K562 (cell line): ENCODE measurements around the gene VARS1. TPM values are rescaled to one million over a fixed set of nuclear protein-coding genes. Genes with fewer than 3 reads are reported as not detected.
A peak's percentile ranks its signal among the peaks of the same experiment; 100 is the strongest.

Experiments used
- BDP1 ChIP-seq: IDR thresholded peaks from 3 replicates; pipeline ENCODE4 v1.6.1; 2011; ENCODE audit not compliant: insufficient read length, insufficient read depth
- MAFG ChIP-seq: fragments of 450-650 bp; conservative IDR thresholded peaks from 2 replicates; pipeline ENCODE4 v1.6.1; 2016; ENCODE audit warnings: missing genetic modification characterization, missing compliant biosample characterization
- MAZ ChIP-seq, 2 experiments: fragments of 450-650 bp in 1 of 2; sonication (generic) in 1 of 2; formaldehyde crosslinking; IDR thresholded peaks in 1 of 2; conservative IDR thresholded peaks in 1 of 2; 2 replicates each; pipeline versions ENCODE4 v1.4.0 to v1.5.0; 2020; ENCODE audit warnings: mild to moderate bottlenecking in 1 of 2, missing genetic modification reagents in 1 of 2
- MYBL2 ChIP-seq, 2 experiments: fragments of 450-650 bp in 1 of 2; sonication (generic) in 1 of 2; formaldehyde crosslinking in 1 of 2; IDR thresholded peaks; 2 replicates each; pipeline versions ENCODE4 v1.6.1 to v1.8.1; 2017 to 2022; ENCODE audit warnings: borderline replicate concordance in 1 of 2, inconsistent platforms in 1 of 2, low read depth in 1 of 2, mild to moderate bottlenecking in 1 of 2, missing genetic modification reagents in 1 of 2, moderate library complexity in 1 of 2
- NFIC ChIP-seq: fragments of 450-650 bp; IDR thresholded peaks from 2 replicates; pipeline ENCODE4 v1.6.1; 2017; ENCODE audit warnings: mild to moderate bottlenecking, inconsistent platforms
- NFXL1 ChIP-seq: fragments of 450-650 bp; formaldehyde crosslinking; IDR thresholded peaks from 2 replicates; pipeline ENCODE4 v1.4.0; 2021; ENCODE audit warnings: mild to moderate bottlenecking
- PURB ChIP-seq: sonication (generic); formaldehyde crosslinking; IDR thresholded peaks from 2 replicates; pipeline ENCODE4 v1.9.0; 2021; ENCODE audit warnings: low read depth, mild to moderate bottlenecking, missing genetic modification reagents
- RFX5 ChIP-seq: IDR thresholded peaks from 2 replicates; pipeline ENCODE4 v1.6.1; 2011; ENCODE audit warnings: low read depth, mild to moderate bottlenecking, improper control_type of control experiment, low read length
- RUNX1 ChIP-seq: sonication (generic); IDR thresholded peaks from 2 replicates; pipeline ENCODE4 v1.6.1; 2016; ENCODE audit warnings: antibody characterized with exemption, low read depth
- SAP30 ChIP-seq: fragments of 200-600 bp; sonication (generic); IDR thresholded peaks from 2 replicates; pipeline ENCODE4 v1.6.1; 2012; ENCODE audit warnings: borderline replicate concordance, low read depth, mild to moderate bottlenecking, moderate library complexity, low read length, control low read depth, inconsistent platforms; ENCODE audit not compliant: insufficient read depth, poor library complexity, severe bottlenecking
- SIN3A ChIP-seq, 2 experiments: fragments of 150-350 bp in 1 of 2; IDR thresholded peaks; 2 replicates each; pipeline ENCODE4 v1.6.1; 2011 to 2016; ENCODE audit warnings: borderline replicate concordance in 2 of 2, low read depth in 2 of 2, low read length in 2 of 2, mild to moderate bottlenecking in 2 of 2, moderate library complexity in 2 of 2; ENCODE audit not compliant: control insufficient read depth in 1 of 2
- SP2 ChIP-seq: IDR thresholded peaks from 2 replicates; pipeline ENCODE4 v1.6.1; 2011; ENCODE audit warnings: mild to moderate bottlenecking, low read depth, low read length, moderate library complexity; ENCODE audit not compliant: poor library complexity, severe bottlenecking; ENCODE audit errors: extremely low read depth
- STAT6 ChIP-seq: sonication (generic); formaldehyde crosslinking; IDR thresholded peaks from 2 replicates; pipeline ENCODE4 v1.8.1; 2023; ENCODE audit warnings: mild to moderate bottlenecking, missing genetic modification reagents
- TAF1 ChIP-seq: IDR thresholded peaks from 2 replicates; pipeline ENCODE4 v1.6.1; 2011; ENCODE audit warnings: mild to moderate bottlenecking, low read length, moderate library complexity; ENCODE audit not compliant: insufficient read depth, control insufficient read depth, severe bottlenecking; ENCODE audit errors: extremely low read depth
- TRIM24 ChIP-seq, 2 experiments: fragments of 450-650 bp; IDR thresholded peaks; 2 replicates each; pipeline ENCODE4 v1.6.1; 2016
- TRIM25 ChIP-seq: fragments of 450-650 bp; IDR thresholded peaks from 2 replicates; pipeline ENCODE4 v1.7.0; 2016; ENCODE audit warnings: borderline replicate concordance
- U2AF2 ChIP-seq: fragments of 200-400 bp; formaldehyde crosslinking; optimal IDR thresholded peaks from 2 replicates; pipeline ENCODE3; 2017; ENCODE audit warnings: low read depth, mild to moderate bottlenecking, low read length
- ZNF143 ChIP-seq: sonication (generic); formaldehyde crosslinking; IDR thresholded peaks from 2 replicates; pipeline ENCODE4 v1.9.0; 2022; ENCODE audit warnings: mild to moderate bottlenecking, missing genetic modification reagents
- ZNF23 ChIP-seq: fragments of 250-450 bp; sonication (Bioruptor Pico); IDR thresholded peaks from 2 replicates; pipeline ENCODE4 v1.4.0; 2020; ENCODE audit warnings: mild to moderate bottlenecking
- ZNF277 ChIP-seq: fragments of 250-450 bp; sonication (Bioruptor Pico); IDR thresholded peaks from 2 replicates; pipeline ENCODE4 v1.8.0; 2022; ENCODE audit warnings: inconsistent platforms, mild to moderate bottlenecking, moderate library complexity, borderline replicate concordance
- ZNF408 ChIP-seq: fragments of 250-450 bp; sonication (Bioruptor Pico); IDR thresholded peaks from 2 replicates; pipeline ENCODE4 v1.4.0; 2020; ENCODE audit warnings: low read depth, mild to moderate bottlenecking, moderate library complexity
- polyA plus RNA-seq, 8 experiments: library from polyadenylated mRNA; depleted of rRNA in 4 of 8; stranded (reverse) in 5 of 8; unstranded in 3 of 8; fragments of >200 nt; fragmentation: Nextera tagmentation in 2 of 8; fragmentation: Illumina TruSeq in 1 of 8; extraction: Ambion mirVana in 2 of 8; extraction: Trizol in 1 of 8; gene quantifications; 2 replicates each; pipeline versions ENCODE4 v1.2.1 to v1.2.3, GENCODE V29; 2011 to 2014; ENCODE audit warnings: inconsistent platforms in 1 of 8, missing spikeins in 1 of 8
- total RNA-seq, 7 experiments: library from RNA; depleted of rRNA in 6 of 7; stranded (reverse); fragments of >200 nt in 6 of 7; fragmentation: Illumina TruSeq in 2 of 7; extraction: Trizol in 2 of 7; gene quantifications; 2 replicates each; pipeline versions ENCODE4 v1.2.1 to v1.2.3, GENCODE V29; 2011 to 2021; ENCODE audit warnings: low replicate concordance in 1 of 7

VARS1 gene
- total and polyA plus RNA-seq, 9 of the 15 experiments (the other 6 are each of a cell fraction or from before 2014, with no cell fraction given) = 2.9 to 488 (median 130) TPM

DNA sequence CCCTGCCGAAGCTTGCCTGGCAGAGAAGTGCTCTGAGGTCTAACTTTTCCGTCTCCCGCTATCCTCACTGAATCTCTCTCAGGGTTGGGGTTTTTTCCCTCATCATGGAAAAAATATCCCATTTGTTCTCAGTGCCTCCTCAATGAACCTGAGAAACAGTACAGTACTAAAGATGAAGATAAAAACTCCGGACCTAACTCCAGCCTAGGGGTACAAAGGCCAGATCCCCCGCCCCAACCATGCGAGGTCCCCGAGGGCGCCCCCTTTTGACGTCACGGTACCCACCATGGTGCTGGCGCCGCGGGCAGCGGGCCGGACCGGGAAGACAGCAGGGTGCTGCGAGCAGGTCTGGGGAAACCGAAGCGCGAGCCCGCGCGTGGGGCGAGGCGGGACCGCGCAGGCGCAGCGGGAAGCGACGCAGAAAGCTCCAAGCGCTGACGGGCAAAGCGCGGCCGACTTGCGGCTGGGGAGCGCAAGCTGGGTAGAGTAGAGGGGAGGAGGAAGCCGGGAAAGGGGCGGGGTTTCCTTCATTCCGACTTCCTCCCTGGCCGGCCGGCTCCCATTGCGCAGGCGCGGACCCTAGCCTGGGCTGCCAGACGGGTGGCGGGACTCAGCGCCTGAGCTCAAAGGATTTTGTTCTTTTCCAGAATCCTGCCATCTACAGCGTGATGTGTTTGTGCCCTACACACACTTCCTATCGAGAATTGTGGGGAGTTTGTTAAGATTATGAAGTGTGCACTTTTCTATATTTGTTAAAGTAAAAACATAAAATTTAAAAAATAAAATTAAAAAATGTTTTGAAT, 11.1 kb upstream of the VARS1 start, which contains the start of gene LSM2 (continued):
- TF ChIP-seq TAF1 (peak; percentile 87), BDP1 (no peak), ZNF277 (no peak), TRIM24 (IDR thresholded peaks at IDR 0.05) (peak in 1 of 2 experiments; percentile 33; a peak in 1 of 4 replicates), STAT6 (CRISPR knock-in tag) (peak; percentile 99), ZNF408 (CRISPR knock-in tag) (no peak), MYBL2 (IDR thresholded peaks at IDR 0.05; ENCODE audit: low read depth) (no peak), MYBL2 (CRISPR knock-in tag; IDR thresholded peaks at IDR 0.05; ENCODE audit: borderline replicate concordance) (no peak), ZNF143 (CRISPR knock-in tag) (no peak), SIN3A (IDR thresholded peaks at IDR 0.05; ENCODE audit: borderline replicate concordance in 2 of 2, control insufficient read depth in 1 of 2, low read depth in 2 of 2, low read length in 2 of 2) (peak; percentile 85; a peak in 3 of 4 replicates), TRIM25 (peak; percentile 75; the same call in 1 of the 2 replicates), MAZ (CRISPR knock-in tag; conservative IDR thresholded peaks at IDR 0.05 in 1 of 2, IDR thresholded peaks at IDR 0.05 in 1 of 2) (peak; percentile 98 to 99), SP2 (no peak), PURB (no peak), NFIC (peak; percentile 70), MAFG (tag) (no peak), U2AF2 (no peak), RFX5 (no peak; the same call in 1 of the 2 replicates), SAP30 (peak; percentile 79), ZNF23 (CRISPR knock-in tag) (no peak), RUNX1 (no peak), NFXL1 (no peak)
